ENCODE measurements around the gene PPIF. TPM values are rescaled to one million over a fixed set of nuclear protein-coding genes. Genes with fewer than 3 reads are reported as not detected.

Gene PPIF
- total and polyA plus RNA-seq, 2 of the 13 experiments (the other 11 are each of a cell fraction or from before 2014, with no cell fraction given) = 147 to 157 TPM

DNA sequence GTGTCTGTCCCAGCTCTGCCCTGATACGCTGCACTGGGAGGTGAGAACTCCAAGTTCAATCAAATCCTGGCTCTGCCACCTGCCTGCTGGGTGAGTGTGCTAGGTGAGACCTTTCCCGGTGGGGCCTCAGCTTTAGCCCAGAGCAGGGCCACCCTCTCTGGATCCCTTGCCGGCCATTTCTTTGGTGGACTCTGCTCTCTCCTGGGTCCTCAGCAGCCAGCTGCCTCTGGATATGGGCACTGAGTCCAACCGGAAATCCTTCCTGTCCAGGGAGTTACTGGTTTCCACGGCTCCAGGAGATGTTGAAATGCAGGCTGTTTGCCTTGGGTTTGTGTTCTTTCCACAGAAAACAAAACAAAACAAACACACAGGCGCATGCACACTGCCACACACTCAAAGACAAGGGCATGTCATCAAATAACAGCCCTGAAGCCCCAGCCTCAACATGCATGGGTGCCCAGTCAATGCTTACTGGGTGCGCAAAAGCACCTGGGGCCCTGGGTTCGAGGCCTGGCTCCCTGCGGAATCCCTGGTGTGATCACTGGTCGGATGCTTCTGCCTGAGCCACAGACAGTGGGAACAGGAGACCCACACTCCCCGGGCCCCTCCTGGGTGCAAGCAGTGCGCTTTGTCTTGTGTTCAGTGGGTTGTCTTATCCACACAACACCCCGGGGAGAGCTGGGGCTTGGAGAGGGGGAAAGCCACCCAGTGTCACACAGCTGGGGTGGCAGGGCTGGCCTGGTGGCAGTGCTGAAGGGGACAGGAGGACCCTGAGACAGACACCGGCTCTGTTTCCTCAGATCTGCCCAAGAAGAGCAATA lies 33.1 kb downstream of the PPIF start (continued):
- TF ChIP-seq, protein P1, sequence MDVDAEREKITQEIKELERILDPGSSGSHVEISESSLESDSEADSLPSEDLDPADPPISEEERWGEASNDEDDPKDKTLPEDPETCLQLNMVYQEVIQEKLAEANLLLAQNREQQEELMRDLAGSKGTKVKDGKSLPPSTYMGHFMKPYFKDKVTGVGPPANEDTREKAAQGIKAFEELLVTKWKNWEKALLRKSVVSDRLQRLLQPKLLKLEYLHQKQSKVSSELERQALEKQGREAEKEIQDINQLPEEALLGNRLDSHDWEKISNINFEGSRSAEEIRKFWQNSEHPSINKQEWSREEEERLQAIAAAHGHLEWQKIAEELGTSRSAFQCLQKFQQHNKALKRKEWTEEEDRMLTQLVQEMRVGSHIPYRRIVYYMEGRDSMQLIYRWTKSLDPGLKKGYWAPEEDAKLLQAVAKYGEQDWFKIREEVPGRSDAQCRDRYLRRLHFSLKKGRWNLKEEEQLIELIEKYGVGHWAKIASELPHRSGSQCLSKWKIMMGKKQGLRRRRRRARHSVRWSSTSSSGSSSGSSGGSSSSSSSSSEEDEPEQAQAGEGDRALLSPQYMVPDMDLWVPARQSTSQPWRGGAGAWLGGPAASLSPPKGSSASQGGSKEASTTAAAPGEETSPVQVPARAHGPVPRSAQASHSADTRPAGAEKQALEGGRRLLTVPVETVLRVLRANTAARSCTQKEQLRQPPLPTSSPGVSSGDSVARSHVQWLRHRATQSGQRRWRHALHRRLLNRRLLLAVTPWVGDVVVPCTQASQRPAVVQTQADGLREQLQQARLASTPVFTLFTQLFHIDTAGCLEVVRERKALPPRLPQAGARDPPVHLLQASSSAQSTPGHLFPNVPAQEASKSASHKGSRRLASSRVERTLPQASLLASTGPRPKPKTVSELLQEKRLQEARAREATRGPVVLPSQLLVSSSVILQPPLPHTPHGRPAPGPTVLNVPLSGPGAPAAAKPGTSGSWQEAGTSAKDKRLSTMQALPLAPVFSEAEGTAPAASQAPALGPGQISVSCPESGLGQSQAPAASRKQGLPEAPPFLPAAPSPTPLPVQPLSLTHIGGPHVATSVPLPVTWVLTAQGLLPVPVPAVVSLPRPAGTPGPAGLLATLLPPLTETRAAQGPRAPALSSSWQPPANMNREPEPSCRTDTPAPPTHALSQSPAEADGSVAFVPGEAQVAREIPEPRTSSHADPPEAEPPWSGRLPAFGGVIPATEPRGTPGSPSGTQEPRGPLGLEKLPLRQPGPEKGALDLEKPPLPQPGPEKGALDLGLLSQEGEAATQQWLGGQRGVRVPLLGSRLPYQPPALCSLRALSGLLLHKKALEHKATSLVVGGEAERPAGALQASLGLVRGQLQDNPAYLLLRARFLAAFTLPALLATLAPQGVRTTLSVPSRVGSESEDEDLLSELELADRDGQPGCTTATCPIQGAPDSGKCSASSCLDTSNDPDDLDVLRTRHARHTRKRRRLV (CRISPR knock-in tag; IDR thresholded peaks at IDR 0.05) = peak; percentile 35; the same call in 1 of the 2 replicates
- no peak for TF ChIP-seq NCOA5 (CRISPR knock-in tag; IDR thresholded peaks at IDR 0.05)
- peak; percentile 85 for TF ChIP-seq HDAC2 (CRISPR knock-in tag; IDR thresholded peaks at IDR 0.05)
- TF ChIP-seq ZBTB7A (CRISPR knock-in tag; IDR thresholded peaks at IDR 0.05) = no peak; the same call in none of the 2 replicates
- peak; percentile 89 for TF ChIP-seq ELF3 (CRISPR knock-in tag; IDR thresholded peaks at IDR 0.05)
- TF ChIP-seq KMT2B (CRISPR knock-in tag; IDR thresholded peaks at IDR 0.05) = no peak
- no peak for TF ChIP-seq ZNF121 (CRISPR knock-in tag; IDR thresholded peaks at IDR 0.05)
- TF ChIP-seq FUBP1 (CRISPR knock-in tag; IDR thresholded peaks at IDR 0.05; ENCODE audit: borderline replicate concordance) = no peak
- no peak for TF ChIP-seq IKZF1 (IDR thresholded peaks at IDR 0.05)
- TF ChIP-seq HES4 (CRISPR knock-in tag; IDR thresholded peaks at IDR 0.05; ENCODE audit: borderline replicate concordance) = no peak
- TF ChIP-seq ZSCAN12 (CRISPR knock-in tag; IDR thresholded peaks at IDR 0.05) = no peak
- no peak for TF ChIP-seq BCLAF1 (IDR thresholded peaks at IDR 0.05)
- TF ChIP-seq ZNF205 (CRISPR knock-in tag; IDR thresholded peaks at IDR 0.05) = 0 out of 2 replicates have a peak, but pooled peaks have one; percentile 26
- no peak for TF ChIP-seq ZNF20 (CRISPR knock-in tag; IDR thresholded peaks at IDR 0.05)
- TF ChIP-seq PITX1 (CRISPR knock-in tag; IDR thresholded peaks at IDR 0.05) = peak; percentile 83
- 0 out of 2 replicates have a peak, but pooled peaks have one; percentile 70 for TF ChIP-seq NCOA1 (CRISPR knock-in tag; IDR thresholded peaks at IDR 0.05)
- no peak for TF ChIP-seq PCBP1 (IDR thresholded peaks at IDR 0.05; ENCODE audit: borderline replicate concordance, low read depth, low read length)
- TF ChIP-seq ZBTB3 (CRISPR knock-in tag; IDR thresholded peaks at IDR 0.05; ENCODE audit: borderline replicate concordance, low read depth) = peak; percentile 78; the same call in 1 of the 2 replicates
- peak; percentile 74; the same call in 1 of the 2 replicates for TF ChIP-seq ELK4 (CRISPR knock-in tag; IDR thresholded peaks at IDR 0.05; ENCODE audit: borderline replicate concordance)

Data from HepG2 (cell line).